PC-9 (cell line): ENCODE data around the gene AKIRIN2. TPM values are rescaled to one million over a fixed set of nuclear protein-coding genes. Genes with fewer than 3 reads are reported as not detected.
"Not testable (repeated sequence)": the region's sequence is repeated elsewhere in the genome, so short reads cannot be mapped to it uniquely, and the experiment has no call there.

Experiments
- BruUV-seq: library from RNA; stranded (reverse); fragments of 400-500 nt; replicated peaks from 2 replicates; lab custom pipeline; 2021; lab: Mats Ljungman, UMichigan
- CTCF ChIA-PET: fragments of 300-600 bp; sonication (Branson Sonifier 250); formaldehyde crosslinking; loops from one replicate; lab custom pipeline; 2022; ENCODE audit warnings: antibody characterized with exemption; lab: Charles Lee
- POLR2A ChIA-PET: fragments of 300-600 bp; sonication (Branson Sonifier 250); formaldehyde crosslinking; loops from one replicate; lab custom pipeline; 2022; ENCODE audit warnings: antibody characterized with exemption; ENCODE audit not compliant: unreplicated experiment; lab: Charles Lee
- DNase-seq, 2 experiments: peaks; one replicate each; pipeline versions ENCODE4 v3.0.0 to v3.0.0-alpha.2; 2015 to 2022; ENCODE audit warnings: mixed read lengths in 1 of 2
- H2AFZ ChIP-seq: fragments of 200-600 bp; sonication (generic); 2 replicates; pipeline ENCODE4 v1.8.1; 2017; ENCODE audit warnings: antibody characterized with exemption
- H3F3A ChIP-seq: fragments of 200-600 bp; sonication (generic); 2 replicates; pipeline ENCODE4 v1.8.1; 2017; ENCODE audit warnings: antibody characterized with exemption, mild to moderate bottlenecking, low read depth; ENCODE audit not compliant: insufficient read depth
- H3K27ac ChIP-seq: fragments of 200-600 bp; sonication (generic); 2 replicates; pipeline ENCODE4 v1.6.1; 2016; ENCODE audit warnings: mixed run types
- H3K27me3 ChIP-seq: fragments of 200-600 bp; sonication (generic); 2 replicates; pipeline ENCODE4 v1.6.1; 2016; ENCODE audit warnings: low read depth, mixed run types; ENCODE audit not compliant: insufficient read depth
- H3K36me3 ChIP-seq: fragments of 200-600 bp; sonication (generic); 2 replicates; pipeline ENCODE4 v1.6.1; 2016; ENCODE audit warnings: low read depth, mixed run types
- H3K4me1 ChIP-seq: fragments of 200-600 bp; sonication (generic); replicated peaks from 2 replicates; pipeline ENCODE4 v1.6.1; 2016; ENCODE audit warnings: mixed run types; ENCODE audit not compliant: insufficient read depth
- H3K4me2 ChIP-seq: fragments of 200-600 bp; sonication (generic); 2 replicates; pipeline ENCODE4 v1.6.1; 2017; ENCODE audit warnings: mixed run types
- H3K4me3 ChIP-seq: fragments of 200-600 bp; sonication (generic); 2 replicates; pipeline ENCODE4 v1.6.1; 2016; ENCODE audit warnings: mixed run types
- H3K79me2 ChIP-seq: fragments of 200-600 bp; sonication (generic); 2 replicates; pipeline ENCODE4 v1.6.1; 2017; ENCODE audit warnings: low read depth, mixed run types
- H3K9me2 ChIP-seq: fragments of 200-600 bp; sonication (generic); 2 replicates; pipeline ENCODE4 v1.8.1; 2017; ENCODE audit warnings: mild to moderate bottlenecking; ENCODE audit not compliant: insufficient read depth
- H3K9me3 ChIP-seq: fragments of 200-600 bp; sonication (generic); 2 replicates; pipeline ENCODE4 v1.8.1; 2016; ENCODE audit warnings: low read depth; ENCODE audit not compliant: insufficient read depth
- H4K20me1 ChIP-seq: fragments of 200-600 bp; sonication (generic); 2 replicates; pipeline ENCODE4 v1.8.1; 2017; ENCODE audit not compliant: insufficient read depth
- CTCF ChIP-seq: fragments of 200-600 bp; sonication (generic); conservative IDR thresholded peaks from 2 replicates; pipeline ENCODE4 v1.6.1; 2017; ENCODE audit warnings: mixed run types, antibody characterized with exemption, mild to moderate bottlenecking, moderate library complexity
- EZH2 ChIP-seq: fragments of 200-600 bp; sonication (generic); IDR thresholded peaks from 2 replicates; pipeline ENCODE4 v1.8.0; 2017; ENCODE audit warnings: antibody characterized with exemption, low read depth
- intact Hi-C: fragments of 100-400 bp; cut with micrococcal nuclease; formaldehyde crosslinking; loops from one replicate; pipeline ENCODE4 v1.10.0; 2022; ENCODE audit not compliant: unreplicated experiment
- total RNA-seq: library from RNA; stranded (reverse); gene quantifications from 2 replicates; pipeline ENCODE4 v1.2.3, GENCODE V29; 2021

AKIRIN2 gene
- total RNA-seq, 1 experiment from 2014 or later: 48.3 TPM

DNA sequence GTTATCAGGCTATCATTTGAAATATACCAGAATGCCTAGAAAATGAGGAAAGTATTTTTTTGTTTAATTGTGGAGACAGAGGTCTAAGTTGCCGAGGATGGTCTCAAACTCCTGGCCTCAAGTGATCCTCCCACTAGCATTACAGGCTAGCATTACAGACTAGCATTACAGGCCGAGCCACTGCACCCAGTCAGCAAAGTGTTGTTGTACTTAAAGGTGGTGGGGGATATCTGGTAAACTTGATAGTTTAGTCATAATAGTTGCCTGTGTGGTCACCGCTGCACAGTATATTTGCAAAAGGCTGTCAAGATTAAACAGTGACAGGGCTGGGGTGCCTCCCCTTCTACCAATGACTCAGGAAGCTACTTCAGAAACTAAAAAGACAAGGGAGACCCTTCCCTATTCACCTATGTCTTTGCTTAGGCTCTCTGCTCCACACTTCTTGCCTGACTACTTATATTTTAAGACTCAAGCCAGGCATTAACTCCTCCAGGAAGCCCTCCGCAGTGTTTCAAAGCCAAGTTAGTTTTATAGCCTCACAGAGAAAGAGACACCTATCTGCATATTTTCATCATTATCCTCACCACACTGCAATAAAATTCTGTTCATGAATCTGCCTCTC, 3.1 kb upstream of the AKIRIN2 start:
- no peak for TF ChIP-seq CTCF
- no peak for TF ChIP-seq EZH2
- Histone ChIP-seq H3K36me3 (0 out of 2 replicates have a peak, but pooled peaks cover 4% of the 10 kb centered on the region), H4K20me1 (peaks cover 5% of the 10 kb centered on the region), H3K79me2 (peaks cover 18% of the 10 kb centered on the region), H3K9me2 (no peaks in the 10 kb centered on the region), H2AFZ (no peak overlapping the region), H3K27ac (peak overlapping the region; percentile 46), H3K4me2 (no peak overlapping the region), H3F3A (peaks cover 32% of the 10 kb centered on the region), H3K4me3 (no peak overlapping the region), H3K27me3 (no peaks in the 10 kb centered on the region), H3K9me3 (no peaks in the 10 kb centered on the region), H3K4me1 (peaks cover 18% of the 10 kb centered on the region)
- no TSS peak for BruUV-seq
- POLR2A ChIA-PET: interaction anchor here (0.6 kb wide), 1 partner anchor 23 kb away, joined by 12 read pairs; no protein-coding TSS in a partner anchor
- peak in 1 of 2 experiments; percentile 38 for DNase-seq
- CTCF ChIA-PET: interaction anchor here (0.7 kb wide), 1 partner anchor 9 kb away, joined by 4 read pairs; no protein-coding TSS in a partner anchor
- intact Hi-C loops: no loop called here

GRCh38 chr6:87703039-87703438, 1.0 kb upstream of the AKIRIN2 start:
- H3K36me3 ChIP-seq, H3K9me3 ChIP-seq, DNase-seq, CTCF ChIA-PET, BruUV-seq, H3K27me3 ChIP-seq, H3K9me2 ChIP-seq: not testable (repeated sequence)
- peaks cover 28% of the 10 kb centered on the region for H3K4me1 ChIP-seq
- intact Hi-C loops: loop anchor here (5.0 kb wide), 5 partner anchors 94 to 1594 kb away; partner anchors contain the start of genes CFAP206 and SLC35A1
- peaks cover 40% of the 10 kb centered on the region for H3K79me2 ChIP-seq
- H2AFZ ChIP-seq: peak overlapping the region; percentile 90
- H3K4me2 ChIP-seq: peak overlapping the region; percentile 77
- peak overlapping the region; percentile 96 for H3K4me3 ChIP-seq
- peaks cover 26% of the 10 kb centered on the region for H4K20me1 ChIP-seq
- H3F3A ChIP-seq: peaks cover 32% of the 10 kb centered on the region
- POLR2A ChIA-PET: interaction anchor here (0.5 kb wide), 1 partner anchor 15 kb away, joined by 6 read pairs; no protein-coding TSS in a partner anchor
- peak overlapping the region; percentile 86 for H3K27ac ChIP-seq

DNA sequence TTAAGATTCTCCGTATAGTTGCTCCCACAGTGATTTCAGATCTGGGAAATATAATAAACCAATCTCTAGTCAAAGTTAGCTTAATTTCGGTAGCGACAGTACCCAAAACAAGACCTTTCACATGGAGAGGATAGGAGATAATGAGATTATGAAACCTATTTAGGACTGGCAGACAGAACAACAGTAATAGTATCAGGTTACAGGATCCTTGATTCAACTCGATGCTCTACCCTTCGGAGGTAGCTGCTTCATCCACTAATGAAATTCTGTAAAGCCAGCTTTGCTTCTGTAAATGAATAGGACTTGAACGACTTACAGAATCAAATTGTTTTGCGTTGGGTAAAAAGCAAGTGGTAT, 534 bp upstream of the AKIRIN2 start:
- ChIA-PET POLR2A (interaction anchor here (0.5 to 0.6 kb wide), 3 partner anchors 15 to 71 kb away, joined by 3 to 16 read pairs (median 6); no protein-coding TSS in a partner anchor), CTCF (no interaction called here)
- Histone ChIP-seq H3K4me1 (peaks cover 33% of the 10 kb centered on the region), H3K4me2 (peak overlapping the region; percentile 77), H3K27me3 (no peaks in the 10 kb centered on the region), H3K9me3 (no peaks in the 10 kb centered on the region), H2AFZ (peak overlapping the region; percentile 90), H4K20me1 (peaks cover 31% of the 10 kb centered on the region), H3K79me2 (peaks cover 44% of the 10 kb centered on the region), H3K9me2 (no peaks in the 10 kb centered on the region), H3K36me3 (0 out of 2 replicates have a peak, but pooled peaks cover 6% of the 10 kb centered on the region), H3K27ac (peak overlapping the region; percentile 86), H3F3A (peaks cover 32% of the 10 kb centered on the region), H3K4me3 (peak overlapping the region; percentile 96)
- no peak for TF ChIP-seq EZH2
- no peak for TF ChIP-seq CTCF
- BruUV-seq: no TSS peak
- peak in 1 of 2 experiments; percentile 73 for DNase-seq
- intact Hi-C loops: loop anchor here (1.0 to 5.0 kb wide), 8 partner anchors 17 to 1595 kb away; partner anchors contain the start of genes CFAP206 and SLC35A1
